GM23338 (cell line): ENCODE measurements around the gene UBE2E2. TPM values are rescaled to one million over a fixed set of nuclear protein-coding genes. Genes with fewer than 3 reads are reported as not detected.

Source experiments
- ATAC-seq: fragments of 200-7000 bp; cut with Tn5 transposase; 3 replicates; pipeline ENCODE4 v1.9.1; 2020
- DNase-seq: peaks from one replicate; pipeline ENCODE4 v3.0.0-alpha.2; 2015; ENCODE audit warnings: low spot score
- H2AFZ ChIP-seq: fragments of 200-600 bp; sonication (generic); 2 replicates; pipeline ENCODE4 v1.8.0; 2016; ENCODE audit warnings: antibody characterized with exemption, mild to moderate bottlenecking, moderate library complexity
- H3F3A ChIP-seq: fragments of 200-600 bp; sonication (generic); replicated peaks from 2 replicates; pipeline ENCODE4 v1.8.0; 2017; ENCODE audit warnings: antibody characterized with exemption, mixed run types, low read depth
- H3K27ac ChIP-seq: fragments of 200-600 bp; sonication (generic); 2 replicates; pipeline ENCODE4 v1.6.1; 2016; ENCODE audit warnings: low read depth
- H3K27me3 ChIP-seq: fragments of 200-600 bp; sonication (generic); 2 replicates; pipeline ENCODE4 v1.8.0; 2016; ENCODE audit warnings: mild to moderate bottlenecking, mixed run types, moderate library complexity; ENCODE audit not compliant: insufficient read depth
- H3K36me3 ChIP-seq: fragments of 200-600 bp; sonication (generic); 2 replicates; pipeline ENCODE4 v1.8.0; 2016; ENCODE audit warnings: mild to moderate bottlenecking; ENCODE audit not compliant: insufficient read depth
- H3K4me1 ChIP-seq: fragments of 200-600 bp; sonication (generic); 2 replicates; pipeline ENCODE4 v1.8.0; 2016; ENCODE audit warnings: mild to moderate bottlenecking, moderate library complexity; ENCODE audit not compliant: insufficient read depth
- H3K4me2 ChIP-seq: fragments of 200-600 bp; sonication (generic); 2 replicates; pipeline ENCODE4 v1.7.1; 2017; ENCODE audit warnings: mixed run types
- H3K4me3 ChIP-seq: fragments of 200-600 bp; sonication (generic); 2 replicates; pipeline ENCODE4 v1.6.1; 2016; ENCODE audit warnings: mixed run types
- H3K79me2 ChIP-seq: fragments of 200-600 bp; sonication (generic); replicated peaks from 2 replicates; pipeline ENCODE4 v1.8.0; 2017; ENCODE audit warnings: mild to moderate bottlenecking; ENCODE audit not compliant: insufficient read depth
- H3K9me2 ChIP-seq: fragments of 200-600 bp; sonication (generic); 2 replicates; pipeline ENCODE4 v1.8.0; 2017; ENCODE audit not compliant: insufficient read depth
- H4K20me1 ChIP-seq: fragments of 200-600 bp; sonication (generic); replicated peaks from 2 replicates; pipeline ENCODE4 v1.8.0; 2017; ENCODE audit warnings: mild to moderate bottlenecking; ENCODE audit not compliant: insufficient read depth
- H3K27ac Mint-ChIP-seq: 2 replicates; pipeline ENCODE4 v1.8.0; 2020; ENCODE audit warnings: inconsistent platforms, mild to moderate bottlenecking, moderate library complexity, mixed read lengths
- H3K27me3 Mint-ChIP-seq: 3 replicates; pipeline ENCODE4 v1.8.0; 2022; ENCODE audit warnings: low read depth, mild to moderate bottlenecking, moderate library complexity, mixed read lengths, inconsistent platforms; ENCODE audit not compliant: insufficient read depth, poor library complexity
- H3K36me3 Mint-ChIP-seq: 3 replicates; pipeline ENCODE4 v1.8.0; 2021; ENCODE audit warnings: low read depth, mild to moderate bottlenecking, inconsistent platforms, moderate library complexity, mixed read lengths
- H3K4me1 Mint-ChIP-seq: 3 replicates; pipeline ENCODE4 v1.8.0; 2020; ENCODE audit warnings: mild to moderate bottlenecking, inconsistent platforms, mixed read lengths
- H3K4me3 Mint-ChIP-seq: 3 replicates; pipeline ENCODE4 v1.8.0; 2021; ENCODE audit warnings: moderate library complexity, mild to moderate bottlenecking, inconsistent platforms, mixed read lengths
- H3K9me3 Mint-ChIP-seq: 3 replicates; pipeline ENCODE4 v1.8.0; 2020; ENCODE audit warnings: moderate library complexity, mild to moderate bottlenecking, inconsistent platforms, mixed read lengths
- CREB1 ChIP-seq: fragments of 250-450 bp; sonication (Bioruptor Pico); IDR thresholded peaks from 2 replicates; pipeline ENCODE4 v1.5.0; 2020; ENCODE audit warnings: low read depth, mild to moderate bottlenecking, moderate library complexity
- EZH2 ChIP-seq: fragments of 200-600 bp; sonication (generic); IDR thresholded peaks from one replicate; pipeline ENCODE4 v1.8.0; 2017; ENCODE audit warnings: antibody characterized with exemption, mild to moderate bottlenecking, low read depth; ENCODE audit not compliant: unreplicated experiment
- EZH2phosphoT487 ChIP-seq: fragments of 200-600 bp; sonication (generic); IDR thresholded peaks from one replicate; pipeline ENCODE4 v1.8.1; 2018; ENCODE audit warnings: antibody characterized with exemption; ENCODE audit not compliant: unreplicated experiment
- JUNB ChIP-seq: IDR thresholded peaks from one replicate; pipeline ENCODE4 v1.6.1; 2016; ENCODE audit warnings: antibody characterized with exemption; ENCODE audit not compliant: unreplicated experiment
- NANOG ChIP-seq: IDR thresholded peaks from 2 replicates; pipeline ENCODE4 v1.6.1; 2016; ENCODE audit warnings: antibody characterized with exemption, borderline replicate concordance
- POLR2AphosphoS5 ChIP-seq: IDR thresholded peaks from 2 replicates; pipeline ENCODE4 v1.6.1; 2016; ENCODE audit warnings: antibody characterized with exemption, low read depth
- STAT1 ChIP-seq: IDR thresholded peaks from one replicate; pipeline ENCODE4 v1.6.1; 2016; ENCODE audit warnings: antibody characterized with exemption; ENCODE audit not compliant: unreplicated experiment
- ZNF114 ChIP-seq: fragments of 250-450 bp; sonication (Bioruptor Pico); IDR thresholded peaks from 2 replicates; pipeline ENCODE4 v1.5.0; 2020; ENCODE audit warnings: mild to moderate bottlenecking, moderate library complexity
- ZNF331 ChIP-seq: fragments of 250-450 bp; sonication (Bioruptor Pico); IDR thresholded peaks from 2 replicates; pipeline ENCODE4 v1.5.0; 2020; ENCODE audit warnings: low read depth, mild to moderate bottlenecking, moderate library complexity
- polyA plus RNA-seq: library from polyadenylated mRNA; unstranded; fragments of >200 nt; fragmentation: Nextera tagmentation; extraction: Ambion mirVana; gene quantifications from 2 replicates; pipeline ENCODE4 v1.2.1, GENCODE V29; 2016
- total RNA-seq: library from RNA; depleted of rRNA; stranded (reverse); fragments of >200 nt; shearing (Covaris generic); gene quantifications from 2 replicates; pipeline ENCODE4 v1.2.3, GENCODE V29; 2014
- TF ChIP-seq, protein P1 (sequence below): IDR thresholded peaks from one replicate; pipeline ENCODE4 v1.6.1; 2018; ENCODE audit warnings: antibody characterized with exemption; ENCODE audit not compliant: unreplicated experiment
- TF ChIP-seq, protein P2 (sequence below): fragments of 250-450 bp; sonication (Bioruptor Pico); IDR thresholded peaks from 2 replicates; pipeline ENCODE4 v1.5.0; 2020; ENCODE audit warnings: mild to moderate bottlenecking, moderate library complexity
- TF ChIP-seq, protein P3 (sequence below): IDR thresholded peaks from 2 replicates; pipeline ENCODE4 v1.6.1; 2016; ENCODE audit warnings: antibody characterized with exemption
- TF ChIP-seq, protein P4 (sequence below), 2 experiments: fragments of 200-600 bp in 1 of 2; sonication (generic) in 1 of 2; conservative IDR thresholded peaks; 2 replicates each; pipeline versions ENCODE4 v1.5.1 to v1.6.1; 2016 to 2017; ENCODE audit warnings: antibody characterized with exemption in 2 of 2, low read depth in 2 of 2, mild to moderate bottlenecking in 2 of 2, moderate library complexity in 1 of 2

Gene UBE2E2
- total and polyA plus RNA-seq, 2 experiments from 2014 or later: 86.9 to 169 TPM

DNA sequence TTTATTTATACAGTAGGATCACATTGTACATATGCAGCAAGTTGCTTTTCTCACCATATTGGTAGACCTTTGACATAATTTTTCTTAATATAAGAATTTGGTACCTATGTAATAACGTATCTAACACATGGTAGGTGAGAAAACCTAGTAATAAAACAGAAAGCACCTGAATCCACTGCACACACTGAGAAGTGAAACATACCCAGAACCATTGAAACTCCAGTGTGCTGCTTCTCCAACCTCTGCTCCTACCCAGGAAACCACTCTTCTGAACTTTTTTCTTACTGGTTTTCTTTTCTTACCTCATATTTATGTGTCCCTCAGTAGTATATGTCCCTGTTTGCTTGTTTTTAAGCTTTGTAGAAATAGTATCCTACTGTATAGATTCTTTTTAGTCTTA, 293.0 kb downstream of the UBE2E2 start:
- no peaks in the 10 kb centered on the region for H3K27me3 ChIP-seq
- ATAC-seq (no peak), DNase-seq (no peak)
- H3K4me1 ChIP-seq: no peaks in the 10 kb centered on the region
- Mint-ChIP-seq H3K4me1 (no peaks in the 10 kb centered on the region), H3K9me3 (no peaks in the 10 kb centered on the region), H3K27me3 (no peaks in the 10 kb centered on the region), H3K4me3 (no peak overlapping the region), H3K36me3 (no peaks in the 10 kb centered on the region), H3K27ac (no peak overlapping the region)
- no peak overlapping the region for H3K4me2 ChIP-seq
- no peak overlapping the region for H2AFZ ChIP-seq
- no peaks in the 10 kb centered on the region for H4K20me1 ChIP-seq
- H3K36me3 ChIP-seq: no peaks in the 10 kb centered on the region
- H3K27ac ChIP-seq: no peak overlapping the region
- no peaks in the 10 kb centered on the region for H3K9me2 ChIP-seq
- TF ChIP-seq, protein P1, sequence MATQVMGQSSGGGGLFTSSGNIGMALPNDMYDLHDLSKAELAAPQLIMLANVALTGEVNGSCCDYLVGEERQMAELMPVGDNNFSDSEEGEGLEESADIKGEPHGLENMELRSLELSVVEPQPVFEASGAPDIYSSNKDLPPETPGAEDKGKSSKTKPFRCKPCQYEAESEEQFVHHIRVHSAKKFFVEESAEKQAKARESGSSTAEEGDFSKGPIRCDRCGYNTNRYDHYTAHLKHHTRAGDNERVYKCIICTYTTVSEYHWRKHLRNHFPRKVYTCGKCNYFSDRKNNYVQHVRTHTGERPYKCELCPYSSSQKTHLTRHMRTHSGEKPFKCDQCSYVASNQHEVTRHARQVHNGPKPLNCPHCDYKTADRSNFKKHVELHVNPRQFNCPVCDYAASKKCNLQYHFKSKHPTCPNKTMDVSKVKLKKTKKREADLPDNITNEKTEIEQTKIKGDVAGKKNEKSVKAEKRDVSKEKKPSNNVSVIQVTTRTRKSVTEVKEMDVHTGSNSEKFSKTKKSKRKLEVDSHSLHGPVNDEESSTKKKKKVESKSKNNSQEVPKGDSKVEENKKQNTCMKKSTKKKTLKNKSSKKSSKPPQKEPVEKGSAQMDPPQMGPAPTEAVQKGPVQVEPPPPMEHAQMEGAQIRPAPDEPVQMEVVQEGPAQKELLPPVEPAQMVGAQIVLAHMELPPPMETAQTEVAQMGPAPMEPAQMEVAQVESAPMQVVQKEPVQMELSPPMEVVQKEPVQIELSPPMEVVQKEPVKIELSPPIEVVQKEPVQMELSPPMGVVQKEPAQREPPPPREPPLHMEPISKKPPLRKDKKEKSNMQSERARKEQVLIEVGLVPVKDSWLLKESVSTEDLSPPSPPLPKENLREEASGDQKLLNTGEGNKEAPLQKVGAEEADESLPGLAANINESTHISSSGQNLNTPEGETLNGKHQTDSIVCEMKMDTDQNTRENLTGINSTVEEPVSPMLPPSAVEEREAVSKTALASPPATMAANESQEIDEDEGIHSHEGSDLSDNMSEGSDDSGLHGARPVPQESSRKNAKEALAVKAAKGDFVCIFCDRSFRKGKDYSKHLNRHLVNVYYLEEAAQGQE: no peak
- TF ChIP-seq EZH2phosphoT487 (no peak), ZNF331 (CRISPR knock-in tag) (no peak), STAT1 (no peak), EZH2 (no peak), POLR2AphosphoS5 (no peak), JUNB (no peak), NANOG (no peak), CREB1 (CRISPR knock-in tag) (no peak), ZNF114 (CRISPR knock-in tag) (no peak)
- TF ChIP-seq, protein P2, sequence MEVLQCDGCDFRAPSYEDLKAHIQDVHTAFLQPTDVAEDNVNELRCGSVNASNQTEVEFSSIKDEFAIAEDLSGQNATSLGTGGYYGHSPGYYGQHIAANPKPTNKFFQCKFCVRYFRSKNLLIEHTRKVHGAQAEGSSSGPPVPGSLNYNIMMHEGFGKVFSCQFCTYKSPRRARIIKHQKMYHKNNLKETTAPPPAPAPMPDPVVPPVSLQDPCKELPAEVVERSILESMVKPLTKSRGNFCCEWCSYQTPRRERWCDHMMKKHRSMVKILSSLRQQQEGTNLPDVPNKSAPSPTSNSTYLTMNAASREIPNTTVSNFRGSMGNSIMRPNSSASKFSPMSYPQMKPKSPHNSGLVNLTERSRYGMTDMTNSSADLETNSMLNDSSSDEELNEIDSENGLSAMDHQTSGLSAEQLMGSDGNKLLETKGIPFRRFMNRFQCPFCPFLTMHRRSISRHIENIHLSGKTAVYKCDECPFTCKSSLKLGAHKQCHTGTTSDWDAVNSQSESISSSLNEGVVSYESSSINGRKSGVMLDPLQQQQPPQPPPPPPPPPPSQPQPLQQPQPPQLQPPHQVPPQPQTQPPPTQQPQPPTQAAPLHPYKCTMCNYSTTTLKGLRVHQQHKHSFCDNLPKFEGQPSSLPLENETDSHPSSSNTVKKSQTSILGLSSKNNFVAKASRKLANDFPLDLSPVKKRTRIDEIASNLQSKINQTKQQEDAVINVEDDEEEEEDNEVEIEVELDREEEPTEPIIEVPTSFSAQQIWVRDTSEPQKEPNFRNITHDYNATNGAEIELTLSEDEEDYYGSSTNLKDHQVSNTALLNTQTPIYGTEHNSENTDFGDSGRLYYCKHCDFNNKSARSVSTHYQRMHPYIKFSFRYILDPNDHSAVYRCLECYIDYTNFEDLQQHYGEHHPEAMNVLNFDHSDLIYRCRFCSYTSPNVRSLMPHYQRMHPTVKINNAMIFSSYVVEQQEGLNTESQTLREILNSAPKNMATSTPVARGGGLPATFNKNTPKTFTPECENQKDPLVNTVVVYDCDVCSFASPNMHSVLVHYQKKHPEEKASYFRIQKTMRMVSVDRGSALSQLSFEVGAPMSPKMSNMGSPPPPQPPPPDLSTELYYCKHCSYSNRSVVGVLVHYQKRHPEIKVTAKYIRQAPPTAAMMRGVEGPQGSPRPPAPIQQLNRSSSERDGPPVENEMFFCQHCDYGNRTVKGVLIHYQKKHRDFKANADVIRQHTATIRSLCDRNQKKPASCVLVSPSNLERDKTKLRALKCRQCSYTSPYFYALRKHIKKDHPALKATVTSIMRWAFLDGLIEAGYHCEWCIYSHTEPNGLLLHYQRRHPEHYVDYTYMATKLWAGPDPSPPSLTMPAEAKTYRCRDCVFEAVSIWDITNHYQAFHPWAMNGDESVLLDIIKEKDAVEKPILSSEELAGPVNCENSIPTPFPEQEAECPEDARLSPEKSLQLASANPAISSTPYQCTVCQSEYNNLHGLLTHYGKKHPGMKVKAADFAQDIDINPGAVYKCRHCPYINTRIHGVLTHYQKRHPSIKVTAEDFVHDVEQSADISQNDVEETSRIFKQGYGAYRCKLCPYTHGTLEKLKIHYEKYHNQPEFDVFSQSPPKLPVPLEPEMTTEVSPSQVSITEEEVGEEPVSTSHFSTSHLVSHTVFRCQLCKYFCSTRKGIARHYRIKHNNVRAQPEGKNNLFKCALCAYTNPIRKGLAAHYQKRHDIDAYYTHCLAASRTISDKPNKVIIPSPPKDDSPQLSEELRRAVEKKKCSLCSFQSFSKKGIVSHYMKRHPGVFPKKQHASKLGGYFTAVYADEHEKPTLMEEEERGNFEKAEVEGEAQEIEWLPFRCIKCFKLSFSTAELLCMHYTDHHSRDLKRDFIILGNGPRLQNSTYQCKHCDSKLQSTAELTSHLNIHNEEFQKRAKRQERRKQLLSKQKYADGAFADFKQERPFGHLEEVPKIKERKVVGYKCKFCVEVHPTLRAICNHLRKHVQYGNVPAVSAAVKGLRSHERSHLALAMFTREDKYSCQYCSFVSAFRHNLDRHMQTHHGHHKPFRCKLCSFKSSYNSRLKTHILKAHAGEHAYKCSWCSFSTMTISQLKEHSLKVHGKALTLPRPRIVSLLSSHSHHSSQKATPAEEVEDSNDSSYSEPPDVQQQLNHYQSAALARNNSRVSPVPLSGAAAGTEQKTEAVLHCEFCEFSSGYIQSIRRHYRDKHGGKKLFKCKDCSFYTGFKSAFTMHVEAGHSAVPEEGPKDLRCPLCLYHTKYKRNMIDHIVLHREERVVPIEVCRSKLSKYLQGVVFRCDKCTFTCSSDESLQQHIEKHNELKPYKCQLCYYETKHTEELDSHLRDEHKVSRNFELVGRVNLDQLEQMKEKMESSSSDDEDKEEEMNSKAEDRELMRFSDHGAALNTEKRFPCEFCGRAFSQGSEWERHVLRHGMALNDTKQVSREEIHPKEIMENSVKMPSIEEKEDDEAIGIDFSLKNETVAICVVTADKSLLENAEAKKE: no peak
- TF ChIP-seq, protein P3, sequence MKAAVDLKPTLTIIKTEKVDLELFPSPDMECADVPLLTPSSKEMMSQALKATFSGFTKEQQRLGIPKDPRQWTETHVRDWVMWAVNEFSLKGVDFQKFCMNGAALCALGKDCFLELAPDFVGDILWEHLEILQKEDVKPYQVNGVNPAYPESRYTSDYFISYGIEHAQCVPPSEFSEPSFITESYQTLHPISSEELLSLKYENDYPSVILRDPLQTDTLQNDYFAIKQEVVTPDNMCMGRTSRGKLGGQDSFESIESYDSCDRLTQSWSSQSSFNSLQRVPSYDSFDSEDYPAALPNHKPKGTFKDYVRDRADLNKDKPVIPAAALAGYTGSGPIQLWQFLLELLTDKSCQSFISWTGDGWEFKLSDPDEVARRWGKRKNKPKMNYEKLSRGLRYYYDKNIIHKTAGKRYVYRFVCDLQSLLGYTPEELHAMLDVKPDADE: no peak
- TF ChIP-seq, protein P4, sequence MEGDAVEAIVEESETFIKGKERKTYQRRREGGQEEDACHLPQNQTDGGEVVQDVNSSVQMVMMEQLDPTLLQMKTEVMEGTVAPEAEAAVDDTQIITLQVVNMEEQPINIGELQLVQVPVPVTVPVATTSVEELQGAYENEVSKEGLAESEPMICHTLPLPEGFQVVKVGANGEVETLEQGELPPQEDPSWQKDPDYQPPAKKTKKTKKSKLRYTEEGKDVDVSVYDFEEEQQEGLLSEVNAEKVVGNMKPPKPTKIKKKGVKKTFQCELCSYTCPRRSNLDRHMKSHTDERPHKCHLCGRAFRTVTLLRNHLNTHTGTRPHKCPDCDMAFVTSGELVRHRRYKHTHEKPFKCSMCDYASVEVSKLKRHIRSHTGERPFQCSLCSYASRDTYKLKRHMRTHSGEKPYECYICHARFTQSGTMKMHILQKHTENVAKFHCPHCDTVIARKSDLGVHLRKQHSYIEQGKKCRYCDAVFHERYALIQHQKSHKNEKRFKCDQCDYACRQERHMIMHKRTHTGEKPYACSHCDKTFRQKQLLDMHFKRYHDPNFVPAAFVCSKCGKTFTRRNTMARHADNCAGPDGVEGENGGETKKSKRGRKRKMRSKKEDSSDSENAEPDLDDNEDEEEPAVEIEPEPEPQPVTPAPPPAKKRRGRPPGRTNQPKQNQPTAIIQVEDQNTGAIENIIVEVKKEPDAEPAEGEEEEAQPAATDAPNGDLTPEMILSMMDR (conservative IDR thresholded peaks at IDR 0.05; ENCODE audit: low read depth in 2 of 2): no peak
- no peaks in the 10 kb centered on the region; the same call in 1 of the 2 replicates for H3K79me2 ChIP-seq
- no peak overlapping the region for H3K4me3 ChIP-seq
- no peaks in the 10 kb centered on the region for H3F3A ChIP-seq
